ENCODE data around the gene DPH5.
"Not testable (repeated sequence)": the region's sequence is repeated elsewhere in the genome, so short reads cannot be mapped to it uniquely, and the experiment has no call there.

Gene DPH5

DNA sequence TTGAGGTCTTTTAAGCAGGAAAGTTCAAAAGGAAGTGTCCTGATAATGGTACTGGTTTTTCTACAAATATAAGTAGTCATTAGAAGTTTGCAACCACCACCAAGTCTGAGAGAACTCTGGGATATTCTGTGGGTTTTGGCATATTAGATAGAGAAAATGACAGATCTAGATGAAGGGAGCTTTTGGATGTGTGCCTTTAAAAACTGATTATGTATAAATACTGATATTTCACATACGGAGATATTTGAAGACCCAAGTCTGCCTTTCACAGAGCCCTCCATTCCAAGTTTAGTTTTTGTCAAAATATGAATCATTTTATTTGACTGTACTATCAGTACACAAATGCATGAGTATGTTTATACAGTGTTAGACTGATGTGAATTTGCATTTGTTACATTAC, 48.6 kb downstream of the DPH5 start:
- no peak for DNase-seq

DNA sequence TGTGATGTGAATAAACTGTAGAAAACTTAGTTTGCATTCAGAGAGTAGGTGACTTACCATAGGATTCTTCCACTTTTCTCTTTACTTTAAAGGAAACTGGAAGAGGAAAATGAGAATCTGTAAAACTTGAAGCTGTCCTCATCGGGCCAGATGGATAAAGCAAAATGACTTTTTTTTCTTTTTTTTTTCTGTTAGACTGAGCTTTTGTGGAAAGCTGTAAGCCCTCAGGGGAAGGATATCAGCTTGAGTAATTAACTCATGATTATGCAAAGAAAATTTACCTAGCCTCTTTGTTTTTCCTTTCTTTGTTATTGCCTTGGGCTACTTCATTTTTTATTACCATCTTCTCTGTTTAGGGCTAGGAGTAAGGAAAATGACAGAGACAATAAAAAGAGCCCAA, 53.4 kb downstream of the DPH5 start:
- DNase-seq: no peak

DNA sequence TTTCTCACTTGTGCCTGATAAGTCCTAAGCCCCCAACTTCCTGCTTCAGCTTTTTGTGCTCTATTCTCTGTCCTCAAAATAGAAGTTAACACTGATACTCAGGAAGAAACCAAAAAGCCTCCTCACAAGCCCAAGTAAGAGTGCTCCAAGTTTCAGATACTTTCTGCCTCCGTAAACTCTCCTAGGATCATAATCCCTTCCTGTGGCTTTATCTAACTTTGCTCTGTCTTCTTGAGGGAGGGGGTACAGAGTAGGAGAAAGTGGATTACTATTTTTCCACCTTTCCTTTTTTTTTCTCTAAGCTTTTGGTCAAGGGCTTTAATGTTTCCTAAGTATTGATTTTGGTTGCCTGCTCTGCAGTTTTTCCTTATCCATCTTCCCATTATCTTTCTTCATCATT, 54.6 kb downstream of the DPH5 start:
- DNase-seq: no peak

DNA sequence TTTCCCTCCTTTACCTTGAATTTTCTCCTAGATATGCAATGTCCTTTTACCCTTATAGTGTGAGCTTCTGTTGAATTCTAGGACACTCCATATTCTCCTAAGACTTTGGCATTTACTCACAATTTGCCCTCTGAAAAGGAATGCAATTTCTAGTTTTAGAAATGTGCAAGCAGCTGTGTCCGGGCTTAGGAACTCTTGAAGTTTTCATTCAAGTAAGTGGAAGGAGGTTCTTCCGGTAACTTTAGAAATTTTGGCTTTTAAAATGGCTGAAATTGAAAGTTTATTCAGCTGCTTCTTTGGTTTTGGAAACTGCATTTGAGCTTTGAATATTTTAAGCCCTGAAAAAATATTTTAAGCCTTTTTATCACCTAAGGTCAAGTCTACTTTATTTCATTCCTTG, 56.3 kb downstream of the DPH5 start:
- no peak for DNase-seq

DNA sequence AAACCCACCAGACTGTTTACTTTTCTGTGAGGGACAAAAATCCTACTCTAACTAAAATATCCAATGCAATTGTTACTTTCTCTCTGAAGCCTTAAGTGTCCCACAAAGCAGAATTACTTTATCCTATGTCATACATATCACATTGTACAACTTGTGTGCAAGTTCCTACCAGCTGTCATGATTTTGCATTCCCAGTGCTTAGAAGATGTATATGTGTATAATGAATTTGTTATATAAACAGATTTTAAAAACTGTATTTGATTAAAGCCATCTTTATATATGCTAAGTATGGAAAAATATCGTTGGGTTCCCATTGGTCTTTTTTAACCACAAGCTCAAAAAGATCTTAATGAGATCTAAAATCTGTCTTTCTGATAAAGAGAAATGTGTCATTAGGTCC, 57.0 kb downstream of the DPH5 start:
- no peak for DNase-seq

DNA sequence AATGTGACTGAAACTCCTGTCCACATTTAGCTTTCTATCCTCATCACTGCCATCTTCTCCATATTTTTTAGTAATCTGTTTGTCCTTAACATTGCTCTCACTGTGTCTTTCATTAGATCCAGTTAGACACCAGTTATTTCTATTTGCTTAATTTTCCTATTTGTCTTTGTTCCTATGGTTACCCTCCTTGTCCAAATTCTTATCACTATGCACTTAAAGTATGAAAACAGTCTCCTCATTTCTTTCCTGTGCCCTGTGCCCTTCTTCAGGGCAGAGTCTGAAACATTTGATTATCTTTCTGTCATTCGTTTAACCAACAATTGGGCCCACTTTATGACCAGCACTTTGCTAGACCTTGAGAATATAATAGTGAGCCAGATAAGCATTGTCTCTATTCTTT, 65.5 kb downstream of the DPH5 start:
- DNase-seq: no peak

DNA sequence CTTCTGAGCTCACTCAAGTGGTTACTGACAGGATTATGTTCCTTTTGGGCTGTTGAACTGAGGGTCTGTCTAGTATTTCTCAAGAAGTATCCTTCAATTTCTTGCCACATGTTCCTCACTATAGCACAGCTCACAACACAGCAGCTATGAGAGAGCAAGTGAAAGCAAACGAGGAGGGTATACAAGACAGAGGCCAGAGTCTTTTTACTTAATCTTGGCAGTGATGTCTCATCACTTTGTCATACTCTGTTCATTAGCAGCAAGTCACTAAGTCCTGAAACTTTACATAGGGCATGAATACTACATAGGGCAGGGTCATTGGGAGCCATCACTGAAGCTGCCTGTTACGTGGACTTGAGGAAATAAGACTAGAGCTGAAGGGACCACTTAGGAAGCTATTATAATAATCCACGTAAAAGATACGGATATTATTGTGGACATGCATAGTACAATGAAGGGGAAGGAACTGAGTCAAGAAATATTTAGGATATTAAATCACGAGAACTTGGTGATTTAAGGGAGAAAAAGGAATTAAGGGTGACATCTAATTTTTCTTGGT, 66.0 kb downstream of the DPH5 start:
- DNase-seq: no peak

DNA sequence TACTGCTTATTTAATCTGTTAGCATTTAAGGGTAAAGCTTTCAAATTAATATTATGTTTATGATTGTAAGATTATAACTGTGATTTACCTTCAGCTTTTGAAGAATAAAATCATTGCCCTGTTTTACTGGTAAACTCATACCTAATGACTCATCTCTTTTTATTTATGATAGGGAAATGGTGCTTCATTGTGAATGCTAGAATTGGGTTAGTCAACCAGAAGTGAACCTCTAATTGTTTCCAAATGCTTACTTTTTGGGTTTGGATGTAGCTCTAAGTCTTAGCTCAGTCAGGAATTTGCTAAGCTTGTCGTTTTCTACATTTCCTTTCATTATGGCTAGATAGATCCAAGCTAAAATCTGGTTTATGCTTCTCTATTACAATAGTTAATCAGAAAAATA, 70.3 kb downstream of the DPH5 start:
- DNase-seq: no peak

DNA sequence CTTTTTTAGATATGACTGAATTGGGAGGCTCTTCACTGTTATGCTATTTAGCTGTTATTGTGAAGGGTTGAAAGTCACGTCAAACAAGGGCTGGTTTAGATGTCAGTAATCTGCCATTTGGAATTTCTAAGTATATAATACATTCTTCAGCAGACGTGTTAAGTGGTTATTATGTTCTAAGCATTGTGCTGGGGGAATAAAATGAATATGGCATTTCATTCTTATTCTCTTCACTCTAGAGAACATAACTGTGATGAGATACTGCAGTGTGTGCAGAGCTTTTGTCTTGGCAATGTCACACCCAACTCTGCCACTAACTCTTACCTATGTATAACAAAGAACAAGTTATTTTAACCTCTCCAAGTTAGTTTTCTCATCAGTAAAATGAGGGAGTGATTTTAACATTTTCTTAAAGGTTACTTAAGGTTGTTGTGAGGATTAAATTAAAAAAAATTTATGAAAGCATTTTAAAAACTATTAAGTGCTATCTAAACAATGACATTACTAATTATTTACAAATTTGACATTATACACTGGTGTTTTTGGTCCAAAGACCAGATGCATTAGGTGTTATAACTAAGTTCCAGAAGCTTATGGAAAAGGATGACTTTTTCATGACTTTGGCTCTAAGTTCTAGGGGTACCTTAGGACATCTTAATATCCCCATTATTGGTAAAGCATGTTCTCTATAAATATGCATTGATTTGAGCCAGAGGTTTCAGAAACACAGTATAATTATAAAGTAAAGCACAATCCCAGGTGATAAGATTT, 71.4 kb downstream of the DPH5 start:
- DNase-seq: no peak

DNA sequence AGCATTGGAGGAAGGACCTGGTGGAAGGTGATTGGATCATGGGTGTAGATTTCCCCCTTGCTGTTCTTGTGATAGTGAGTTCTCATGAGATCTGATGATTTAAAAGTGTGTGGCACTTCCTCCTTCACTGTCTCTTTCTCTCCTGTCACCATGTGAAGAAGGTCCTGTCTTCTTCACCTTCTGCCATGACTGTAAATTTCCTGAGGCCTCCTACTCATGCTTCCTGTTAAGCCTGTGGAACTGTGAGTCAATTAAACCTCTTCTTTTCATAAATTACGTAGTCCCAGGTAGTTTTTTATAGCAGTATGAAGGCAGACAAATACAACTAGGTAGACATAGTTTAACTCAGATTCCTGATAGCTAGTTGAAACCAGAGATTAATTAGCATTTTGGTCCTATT, 72.6 kb downstream of the DPH5 start:
- not testable (repeated sequence) for DNase-seq

DNA sequence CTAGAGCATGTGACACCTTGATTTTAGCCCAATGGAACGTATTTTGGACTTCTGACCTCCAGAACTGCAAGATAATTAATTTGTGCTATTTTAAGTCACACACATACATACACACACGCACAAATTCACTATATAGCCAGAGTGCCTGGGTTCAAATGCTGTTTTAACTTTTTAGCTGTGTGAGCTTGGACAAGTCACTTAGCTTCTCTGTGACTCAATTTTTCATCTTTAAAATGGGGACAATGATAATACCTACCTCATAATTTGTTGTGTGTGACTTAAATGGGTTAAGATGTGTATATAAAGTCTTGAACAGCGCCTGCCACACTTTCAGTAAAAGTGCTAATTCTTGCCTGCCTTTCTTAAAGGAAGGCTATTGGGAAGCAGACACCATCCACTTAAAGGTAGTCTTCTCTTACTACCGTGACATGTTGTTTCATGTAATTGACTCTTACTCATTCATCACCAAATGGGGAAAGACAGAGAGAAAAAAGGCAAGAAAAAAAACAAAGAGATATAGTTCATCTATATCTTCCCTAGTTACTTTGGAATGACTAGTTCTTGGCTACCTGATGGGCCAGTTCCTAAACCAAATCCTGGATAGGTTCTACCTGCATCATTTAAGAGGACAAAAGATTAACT, 73.4 kb downstream of the DPH5 start:
- no peak for DNase-seq

DNA sequence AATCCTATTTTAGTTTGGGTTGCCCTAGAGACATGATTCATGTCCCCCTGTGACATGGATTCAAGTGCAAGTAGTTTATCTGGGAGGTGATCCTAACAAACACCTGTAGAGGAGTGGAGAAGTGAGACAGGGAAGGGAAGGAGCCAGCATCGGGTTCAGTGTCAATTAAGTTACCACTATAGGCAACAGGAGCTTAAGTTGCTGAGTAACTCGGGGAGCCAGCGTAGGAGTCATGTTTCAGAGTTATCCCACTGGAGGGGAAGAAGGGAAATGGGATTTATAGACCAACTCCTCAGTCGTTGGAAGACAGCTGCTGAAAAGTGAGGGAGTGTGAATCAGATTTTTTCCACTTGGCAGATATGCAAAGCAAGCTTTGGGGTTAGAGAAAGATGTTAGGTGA, 74.8 kb downstream of the DPH5 start:
- DNase-seq: no peak

DNA sequence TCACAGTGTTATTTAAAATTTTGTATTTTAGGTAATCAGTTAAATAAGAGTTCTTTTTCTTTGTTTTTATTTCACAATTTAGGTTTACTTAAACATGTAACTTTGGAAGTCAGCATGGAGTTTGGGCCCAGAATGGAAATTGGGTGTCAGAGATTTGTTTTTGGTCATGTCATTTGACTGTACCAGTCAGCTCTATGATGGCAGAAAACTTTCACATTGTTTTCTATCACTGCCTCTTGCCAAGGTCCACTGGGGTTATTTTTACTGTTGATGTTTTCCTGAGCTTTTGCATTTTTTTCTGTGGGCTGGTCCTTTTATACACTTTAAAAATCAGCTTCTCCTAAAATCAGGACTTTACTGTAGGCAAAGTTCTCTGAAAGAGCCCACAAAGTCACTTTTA, 75.2 kb downstream of the DPH5 start:
- DNase-seq: no peak

DNA sequence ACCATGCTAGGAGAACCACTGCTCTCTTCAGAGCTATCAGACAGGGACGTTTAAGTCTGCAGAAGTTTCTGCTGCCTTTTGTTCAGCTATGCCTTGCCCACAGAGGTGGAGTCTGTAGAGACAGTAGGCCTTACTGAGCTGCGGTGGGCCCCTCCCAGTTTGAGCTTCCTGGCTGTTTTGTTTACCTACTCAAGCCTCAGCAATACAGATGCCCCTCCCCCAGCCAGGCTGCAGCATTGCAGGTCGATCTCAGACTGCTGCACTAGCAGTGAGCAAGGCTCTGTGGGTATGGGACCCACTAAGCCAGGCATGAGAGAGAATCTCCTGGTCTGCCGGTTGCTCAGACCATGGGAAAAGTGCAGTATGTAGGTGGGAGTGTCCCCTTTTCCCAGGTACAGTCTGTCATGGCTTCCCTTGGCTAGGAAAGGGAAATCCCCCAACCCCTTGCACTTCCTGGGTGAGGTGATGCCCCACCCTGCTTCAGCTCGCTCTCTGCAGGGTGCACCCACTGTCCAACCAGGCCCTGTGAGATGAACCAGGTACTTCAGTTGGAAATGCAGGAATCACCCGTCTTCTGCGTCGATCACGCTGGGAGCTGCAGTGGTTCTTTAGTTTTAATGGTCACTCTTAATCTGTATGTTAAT, 75.9 kb downstream of the DPH5 start:
- peak in 2 of 4 experiments; percentile 59 to 67 for DNase-seq

DNA sequence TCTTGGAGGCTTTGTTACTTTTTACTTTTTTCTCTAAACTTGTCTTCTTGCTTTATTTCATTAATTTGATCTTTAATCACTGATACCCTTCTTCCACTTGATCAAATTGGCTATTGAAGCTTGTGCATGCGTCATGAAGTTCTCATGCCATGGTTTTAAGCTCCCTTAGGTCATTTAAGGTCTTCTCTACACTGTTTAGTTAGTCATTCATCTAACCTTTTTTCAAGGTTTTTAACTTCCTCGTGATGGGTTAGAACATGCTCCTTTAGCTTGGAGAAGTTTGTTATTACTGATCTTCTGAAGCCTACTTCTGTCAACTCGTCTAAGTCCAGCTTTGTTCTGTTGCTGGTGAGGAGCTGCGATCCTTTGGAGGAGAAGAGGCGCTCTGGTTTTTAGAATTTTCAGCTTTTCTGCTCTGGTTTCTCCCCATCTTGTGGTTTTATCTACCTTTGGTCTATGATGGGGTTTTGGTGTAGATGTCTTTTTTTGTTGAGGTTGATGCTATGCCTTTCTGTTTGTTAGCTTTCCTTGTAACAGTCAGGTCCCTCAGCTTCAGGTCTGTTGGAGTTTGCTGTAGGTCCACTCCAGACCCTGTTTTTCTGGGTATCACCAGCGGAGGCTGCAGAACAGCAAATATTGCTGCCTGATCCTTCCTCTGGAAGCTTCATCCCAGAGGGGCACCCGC, 76.7 kb downstream of the DPH5 start:
- DNase-seq: not testable (repeated sequence)

DNA sequence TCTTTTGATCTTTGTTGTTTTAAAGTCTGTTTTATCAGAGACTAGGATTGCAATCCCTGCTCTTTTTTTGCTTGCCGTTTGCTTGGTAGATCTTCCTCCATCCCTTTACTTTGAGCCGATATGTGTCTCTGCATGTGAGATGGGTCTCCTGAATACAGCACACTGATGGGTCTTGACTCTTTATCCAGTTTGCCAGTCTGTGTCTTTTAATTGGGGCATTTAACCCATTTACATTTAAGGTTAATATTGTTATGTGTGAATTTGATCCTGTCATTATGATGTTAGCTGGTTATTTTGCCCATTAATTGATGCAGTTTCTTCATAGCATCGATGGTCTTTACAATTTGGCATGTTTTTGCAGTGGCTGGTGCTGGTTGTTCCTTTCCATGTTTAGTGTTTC, 77.8 kb downstream of the DPH5 start:
- DNase-seq: not testable (repeated sequence)

DNA sequence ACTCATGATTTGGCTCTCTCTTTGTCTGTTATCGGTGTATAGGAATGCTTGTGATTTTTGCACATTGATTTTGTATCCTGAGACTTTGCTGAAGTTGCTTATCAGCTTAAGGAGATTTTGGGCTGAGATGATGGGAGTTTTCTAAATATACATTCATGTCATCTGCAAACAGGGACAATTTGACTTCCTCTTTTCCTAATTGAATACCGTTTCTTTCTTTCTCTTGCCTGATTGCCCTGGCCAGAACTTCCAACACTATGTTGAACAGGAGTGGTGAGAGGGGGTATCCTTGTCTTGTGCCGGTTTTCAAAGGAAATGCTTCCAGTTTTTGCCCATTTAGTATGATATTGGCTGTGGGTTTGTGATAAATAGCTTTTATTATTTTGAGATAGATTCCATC, 79.5 kb downstream of the DPH5 start:
- DNase-seq: not testable (repeated sequence)

DNA sequence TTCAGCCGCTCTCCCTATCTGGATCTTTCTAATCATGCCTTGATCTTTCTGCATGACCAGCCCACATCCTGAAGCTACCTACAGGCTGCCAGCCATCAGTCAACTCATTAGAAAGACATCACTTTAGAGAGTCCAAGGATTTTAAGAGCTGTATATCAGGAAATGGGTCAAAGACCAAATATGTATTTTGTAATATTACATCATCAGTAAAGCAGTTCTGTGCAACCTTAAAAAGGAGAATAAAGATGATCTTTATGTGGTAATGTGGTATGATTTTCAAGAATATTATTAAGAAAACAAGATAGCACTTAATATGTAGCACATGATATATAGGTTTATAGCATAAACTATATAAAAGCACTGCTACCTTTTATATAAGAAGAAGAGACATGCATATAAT, 82.1 kb downstream of the DPH5 start:
- no peak for DNase-seq

DNA sequence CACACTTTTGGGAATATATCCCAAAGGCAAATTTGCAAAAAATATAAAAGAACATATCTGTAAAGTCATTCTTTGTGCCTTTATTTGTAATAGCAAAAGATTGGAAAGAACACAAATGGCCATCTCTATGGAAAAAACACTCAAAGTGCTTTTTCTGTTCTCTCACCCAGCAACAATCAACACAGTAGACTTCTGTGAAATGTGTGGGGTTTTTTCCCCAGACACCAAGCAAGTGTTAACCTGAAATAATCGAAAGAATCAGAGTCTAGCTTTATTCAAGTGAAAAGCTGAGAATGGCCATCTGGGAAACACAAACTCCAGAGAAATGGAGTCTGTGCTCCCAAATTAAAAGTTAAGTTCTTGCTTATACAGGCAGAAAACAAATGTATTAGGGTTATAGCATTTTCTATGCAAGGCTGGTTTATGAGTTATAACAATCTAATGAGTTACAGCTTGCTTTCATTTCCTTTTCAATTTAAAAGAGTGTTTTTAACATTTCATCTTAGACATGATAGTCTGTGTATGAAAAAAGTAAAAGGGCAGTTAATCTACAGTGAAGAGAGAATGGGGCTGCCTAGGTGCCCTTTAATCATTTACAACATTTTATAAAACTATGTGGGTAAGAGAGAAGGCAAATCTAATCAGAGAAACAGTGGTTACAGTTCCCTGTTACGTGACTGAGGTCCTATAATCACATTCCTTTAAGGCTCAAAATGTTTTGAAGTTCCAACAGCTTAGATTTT, 83.1 kb downstream of the DPH5 start:
- DNase-seq: no peak

DNA sequence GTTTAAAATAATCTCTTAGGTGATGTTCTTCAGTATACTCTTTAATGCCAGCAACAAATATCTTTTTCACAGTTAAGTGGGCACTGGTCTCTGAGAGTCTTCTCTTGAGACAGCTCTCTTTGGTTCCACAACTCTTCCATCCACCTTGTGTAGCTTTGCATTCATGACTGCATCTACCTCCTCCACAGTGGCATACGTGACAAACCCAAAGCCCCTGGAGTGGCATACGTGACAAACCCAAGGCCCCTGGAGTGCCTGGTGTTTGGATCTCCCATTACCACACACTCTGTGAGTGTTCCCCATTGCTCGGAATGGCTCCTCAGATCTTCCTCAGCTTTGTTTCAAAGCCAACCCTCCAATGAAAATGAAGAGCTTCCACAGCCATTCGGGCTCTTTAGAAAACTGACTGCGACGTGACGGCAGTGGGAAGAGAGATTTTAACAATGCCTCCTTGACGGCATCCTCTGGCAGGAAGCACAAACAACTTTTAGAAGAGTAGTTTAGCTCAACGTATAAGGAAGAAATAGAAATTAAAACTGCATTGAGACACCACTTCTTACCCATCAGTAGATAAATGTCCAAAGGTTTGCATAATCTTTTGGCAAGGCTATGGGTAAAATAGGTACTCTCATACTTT, 83.9 kb downstream of the DPH5 start:
- DNase-seq: no peak

DNA sequence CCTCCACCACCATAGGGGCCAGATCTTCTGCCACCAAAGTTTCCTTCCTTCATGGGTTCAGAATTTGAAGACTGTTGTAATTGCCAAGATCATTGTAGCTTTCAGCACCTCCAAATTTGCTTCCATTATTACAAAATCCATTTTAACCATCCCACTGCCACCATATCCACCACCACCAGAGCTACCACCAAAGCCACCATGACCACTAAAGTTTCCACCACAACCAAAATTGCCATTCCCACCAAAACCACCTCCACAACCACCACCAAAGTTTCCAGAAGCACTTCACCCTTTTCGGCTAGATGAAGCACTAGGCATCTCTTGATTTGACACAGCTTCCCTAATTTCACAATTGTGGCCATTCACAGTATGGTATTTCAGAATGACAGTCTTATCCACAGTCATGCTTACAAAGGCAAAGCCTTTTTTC, 84.5 kb downstream of the DPH5 start:
- no peak for DNase-seq
